Dedifferentiated amniotic fluid mesenchymal stem cell (primary cell): Measurements from ENCODE around the gene ANP32B.
"Not testable (repeated sequence)": the region's sequence is repeated elsewhere in the genome, so short reads cannot be mapped to it uniquely, and the experiment has no call there.

Experiments
- DNase-seq: peaks from one replicate; pipeline ENCODE4 v3.0.0-alpha.2; 2016; ENCODE audit errors: extremely low spot score

The ANP32B gene

DNA sequence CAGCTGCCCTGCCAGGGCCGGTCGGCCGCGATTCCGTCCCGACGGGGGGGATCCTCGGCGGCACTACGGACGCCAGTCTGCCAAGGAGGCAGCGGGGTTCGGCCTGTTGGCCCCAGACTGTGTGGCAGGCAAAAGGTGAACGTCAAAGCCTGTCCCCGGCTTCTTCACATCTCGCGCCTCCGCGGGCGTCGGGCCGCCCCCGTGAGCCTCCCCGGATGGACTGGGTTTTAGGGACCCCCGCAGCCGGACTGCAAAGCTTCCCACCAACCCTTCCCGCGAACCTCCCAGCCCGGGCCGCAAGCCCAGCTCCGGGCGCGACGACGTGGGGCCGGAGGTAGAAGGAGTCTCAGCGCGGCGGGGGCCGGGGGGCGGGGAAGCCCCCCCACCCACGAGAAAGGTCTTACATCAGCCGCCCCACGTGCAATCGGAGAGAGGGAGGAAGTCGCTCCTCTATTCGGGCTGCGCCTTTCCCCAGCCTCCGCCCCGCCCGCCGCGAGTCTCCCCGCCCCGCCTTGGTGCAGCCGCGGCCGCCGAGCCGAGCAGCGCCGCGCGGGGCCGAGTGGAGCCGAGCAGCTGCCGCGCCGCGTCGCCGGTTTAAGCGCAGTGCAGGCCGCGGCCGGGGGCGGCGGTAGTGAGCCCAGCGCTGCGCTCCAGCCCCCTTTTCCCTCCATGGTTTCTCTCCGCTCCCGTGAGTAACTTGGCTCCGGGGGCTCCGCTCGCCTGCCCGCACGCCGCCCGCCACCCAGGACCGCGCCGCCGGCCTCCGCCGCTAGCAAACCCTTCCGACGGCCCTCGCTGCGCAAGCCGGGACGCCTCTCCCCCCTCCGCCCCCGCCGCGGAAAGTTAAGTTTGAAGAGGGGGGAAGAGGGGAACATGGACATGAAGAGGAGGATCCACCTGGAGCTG lies at the start of gene ANP32B:
Gene ANP32B, plus strand, starts transcription at position 659 of the 906 bp plus-strand sequence. Its CDS starts 215 bp downstream, at position 874.
- DNase-seq: peak; percentile 90

DNA sequence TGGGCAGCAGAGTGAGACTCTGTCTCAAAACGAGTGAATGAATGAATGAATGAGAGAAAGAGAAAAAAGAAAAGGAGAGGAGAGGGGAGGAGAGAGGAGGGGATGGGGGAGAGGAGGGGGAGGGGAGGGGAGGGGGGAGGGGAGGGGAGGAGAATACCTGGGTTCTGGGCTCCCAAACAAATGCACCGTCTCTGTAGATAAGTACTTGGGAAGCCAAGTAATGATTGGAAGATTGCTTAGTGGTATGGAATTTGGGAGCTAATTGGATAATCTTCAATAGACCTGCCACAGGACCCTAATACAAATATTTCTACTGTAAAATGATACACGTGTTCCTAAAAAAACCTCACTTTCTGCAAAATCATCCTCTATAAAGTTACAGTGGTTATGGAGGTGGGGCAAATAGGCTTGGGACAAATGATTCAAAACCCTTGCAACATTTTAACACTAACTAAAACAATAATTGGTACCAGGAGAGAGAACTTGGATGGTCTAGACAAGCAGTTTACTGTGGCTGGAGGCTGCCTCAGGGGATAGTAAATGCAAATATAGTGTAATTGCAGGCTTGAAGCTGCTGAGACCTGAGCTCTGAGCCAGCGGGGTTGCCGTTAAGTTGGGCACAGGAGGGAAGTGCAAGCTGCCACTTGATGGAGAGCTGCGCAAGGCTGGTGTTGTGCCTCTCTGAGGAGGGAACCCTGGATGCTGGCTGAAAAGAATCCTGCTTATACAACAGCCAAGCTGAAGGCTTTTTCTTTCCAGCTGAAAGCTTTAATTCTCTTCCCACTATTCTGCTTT lies 48.6 kb upstream of the ANP32B start:
- no peak for DNase-seq

- no peak for DNase-seq
Measured at GRCh38 chr9:97935276-97935675, 47.9 kb upstream of the ANP32B start.

- DNase-seq: no peak
Measured at GRCh38 chr9:97936998-97937397, 46.1 kb upstream of the ANP32B start.

- no peak for DNase-seq
Measured at GRCh38 chr9:97938081-97938644, 45.0 kb upstream of the ANP32B start, which contains the start of gene HEMGN. Gene HEMGN, minus strand, starts transcription at chr9:97938172. Its CDS starts 36 bp downstream, at chr9:97938136.

- DNase-seq: no peak
Measured at GRCh38 chr9:97940233-97940632, 42.9 kb upstream of the ANP32B start.

- no peak for DNase-seq
Measured at GRCh38 chr9:97940741-97941140, 42.4 kb upstream of the ANP32B start.

DNA sequence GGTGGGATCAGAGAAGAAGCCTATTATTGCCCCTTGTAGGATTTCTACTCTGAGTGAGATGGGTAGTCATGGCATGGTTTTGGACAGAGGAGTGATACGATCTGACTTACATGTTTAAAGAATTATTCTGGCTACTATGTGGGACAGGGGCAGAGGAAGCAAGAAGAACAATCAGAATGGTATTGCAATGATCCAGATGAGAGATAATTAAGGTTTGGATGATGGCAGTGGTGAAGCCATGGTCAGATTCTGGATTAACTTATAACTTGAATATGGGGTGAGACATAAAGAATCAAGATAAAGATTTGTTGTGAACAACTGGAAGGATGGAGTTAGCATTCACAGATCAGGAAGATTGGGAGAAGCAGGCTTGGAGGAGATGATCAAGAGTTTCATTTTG lies 41.8 kb upstream of the ANP32B start:
- no peak for DNase-seq

DNA sequence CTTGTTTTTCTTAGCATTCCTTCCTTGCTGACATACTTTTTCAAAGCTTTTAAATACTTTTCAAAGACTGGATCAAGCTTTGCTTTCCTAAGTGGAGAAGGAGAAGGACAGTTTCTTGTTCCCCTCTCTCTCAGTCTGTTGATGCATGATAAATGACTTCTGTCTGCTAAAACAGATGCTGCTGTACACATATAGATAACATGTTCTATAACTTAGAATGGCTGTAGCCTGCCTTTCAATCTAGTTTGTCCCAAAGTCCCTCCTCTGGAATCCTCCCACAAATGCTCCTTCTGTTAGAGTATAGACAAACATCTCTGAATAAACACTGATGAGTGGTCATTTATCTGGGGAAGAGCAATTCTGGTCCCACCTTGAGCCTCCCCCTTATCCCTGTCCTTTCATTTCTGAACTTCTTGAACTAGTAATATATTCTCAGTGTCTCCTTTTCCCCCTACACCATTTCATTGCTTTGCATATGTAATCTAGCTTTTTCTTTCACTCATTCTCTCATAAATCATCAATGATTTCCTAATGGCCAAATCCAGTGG lies 39.8 kb upstream of the ANP32B start:
- DNase-seq: no peak

- no peak for DNase-seq
Measured at GRCh38 chr9:97944612-97945011, 38.5 kb upstream of the ANP32B start.

DNA sequence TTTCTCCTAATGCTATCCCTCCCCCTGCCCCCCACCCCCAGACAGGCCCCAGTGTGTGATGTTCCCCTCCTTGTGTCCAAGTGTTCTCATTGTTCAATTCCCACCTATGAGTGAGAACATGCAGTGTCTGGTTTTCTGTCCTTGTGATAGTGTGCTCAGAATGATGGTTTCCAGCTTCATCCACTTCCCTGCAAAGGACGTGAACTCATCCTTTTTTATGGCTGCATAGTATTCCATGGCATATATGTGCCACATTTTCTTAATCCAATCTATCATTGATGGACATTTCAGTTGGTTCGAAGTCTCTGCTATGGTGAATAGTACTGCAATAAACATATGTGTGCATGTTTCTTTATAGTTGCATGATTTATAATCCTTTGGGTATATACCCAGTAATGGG lies 37.7 kb upstream of the ANP32B start:
- DNase-seq: not testable (repeated sequence)

- DNase-seq: not testable (repeated sequence)
Measured at GRCh38 chr9:97947094-97947493, 36.0 kb upstream of the ANP32B start.

DNA sequence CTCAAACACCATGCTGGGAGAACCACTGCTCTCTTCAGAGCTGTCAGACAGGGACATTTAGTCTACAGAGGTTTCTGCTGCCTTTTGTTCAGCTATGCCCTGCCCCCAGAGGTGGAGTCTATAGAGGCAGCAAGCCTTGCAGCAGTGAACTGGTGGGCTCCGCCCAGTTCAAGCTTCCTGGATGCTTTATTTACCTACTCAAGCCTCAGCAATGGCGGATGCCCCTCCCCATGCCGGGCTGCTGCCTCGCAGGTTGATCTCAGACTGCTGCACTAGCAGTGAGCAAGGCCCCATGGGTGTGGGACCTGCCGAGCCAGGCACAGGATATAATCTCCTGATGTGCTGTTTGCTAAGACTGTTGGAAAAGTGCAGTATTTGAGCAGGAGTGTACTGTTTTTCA lies 32.3 kb upstream of the ANP32B start:
- DNase-seq: not testable (repeated sequence)

- no peak for DNase-seq
Measured at GRCh38 chr9:97954550-97954989, 28.6 kb upstream of the ANP32B start.

DNA sequence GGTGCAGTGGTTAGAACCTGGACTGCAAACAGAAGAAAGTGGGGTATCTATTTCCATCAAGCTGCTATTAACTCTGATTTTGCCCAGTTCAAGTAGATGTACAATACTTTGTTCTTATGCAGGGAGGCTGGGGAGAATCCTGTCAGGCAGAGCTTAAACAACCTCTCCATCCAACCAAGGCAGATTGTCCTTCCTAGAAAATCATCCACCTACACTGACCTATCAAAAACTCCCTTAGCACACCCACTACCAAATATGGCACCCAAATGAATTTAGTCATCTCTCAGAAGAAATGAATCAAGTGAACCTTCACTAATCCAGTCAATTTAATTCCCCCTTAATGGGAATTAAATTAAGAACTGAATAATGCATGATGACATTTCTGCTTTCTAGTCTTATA lies 26.8 kb upstream of the ANP32B start:
- no peak for DNase-seq

DNA sequence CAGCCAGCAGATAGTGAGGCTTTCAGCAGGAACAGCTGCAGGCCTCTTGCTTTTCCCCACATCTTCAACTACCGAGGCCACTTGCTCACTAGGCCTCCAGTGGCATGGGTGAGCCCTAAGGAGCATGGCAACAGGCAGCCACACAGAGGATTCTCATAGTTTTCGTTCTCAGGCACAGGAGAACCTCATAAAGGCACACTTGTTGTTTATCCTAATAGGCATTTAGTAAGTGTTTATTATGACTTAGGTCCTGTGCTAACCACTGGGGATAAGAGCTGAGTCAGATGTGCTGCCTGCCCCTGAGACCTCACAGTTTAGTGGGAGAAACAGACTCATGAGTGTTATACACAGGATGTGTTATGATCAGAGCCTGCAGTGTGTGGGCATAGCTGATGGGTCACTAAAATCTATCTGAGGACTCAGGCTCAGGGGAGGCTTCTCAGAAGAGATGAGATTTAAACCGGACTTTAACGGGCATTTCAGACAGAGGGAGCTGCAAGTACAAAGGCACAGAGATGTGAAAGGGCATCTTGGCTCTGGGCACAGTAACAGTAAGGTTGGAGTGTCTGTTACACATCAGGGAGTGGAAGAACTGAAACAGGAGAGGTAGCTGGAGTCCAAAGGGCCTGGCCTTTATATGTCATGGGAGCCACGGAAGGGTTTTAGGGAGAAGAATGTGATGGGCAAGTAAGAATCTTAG lies 24.2 kb upstream of the ANP32B start:
- DNase-seq: no peak

GRCh38 chr9:97959585-97959984 lies 23.6 kb upstream of the ANP32B start:
- no peak for DNase-seq

DNA sequence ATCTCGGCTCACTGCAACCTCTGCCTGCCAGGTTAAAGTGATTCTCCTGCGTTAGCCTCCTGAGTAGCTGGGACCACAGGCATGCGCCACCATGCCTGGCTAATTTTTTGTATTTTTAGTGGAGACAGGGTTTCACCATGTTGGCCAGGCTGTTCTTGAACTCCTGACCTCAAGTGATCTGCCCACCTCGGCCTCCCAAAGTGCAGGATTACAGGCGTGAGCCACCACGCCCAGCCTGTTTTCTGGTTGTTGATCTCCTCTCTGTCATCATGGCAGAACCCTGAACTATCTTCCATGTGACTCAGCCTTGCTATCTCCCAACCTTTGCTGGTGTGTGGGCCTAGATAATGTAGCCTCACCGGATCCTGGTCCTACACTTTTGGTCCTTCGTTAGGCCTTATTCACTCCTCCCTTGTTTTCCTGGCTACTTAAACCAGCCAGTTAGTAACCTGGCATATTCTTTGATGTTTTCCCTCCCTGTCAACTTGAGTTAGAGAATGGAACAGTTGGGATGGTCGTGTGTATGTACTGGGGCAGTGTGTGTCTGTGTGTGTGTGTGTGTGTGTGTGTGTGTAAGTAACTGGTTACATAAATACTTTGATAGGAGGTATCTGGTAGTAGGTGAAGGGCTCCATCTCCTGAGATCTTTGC lies 22.3 kb upstream of the ANP32B start:
- not testable (repeated sequence) for DNase-seq

DNA sequence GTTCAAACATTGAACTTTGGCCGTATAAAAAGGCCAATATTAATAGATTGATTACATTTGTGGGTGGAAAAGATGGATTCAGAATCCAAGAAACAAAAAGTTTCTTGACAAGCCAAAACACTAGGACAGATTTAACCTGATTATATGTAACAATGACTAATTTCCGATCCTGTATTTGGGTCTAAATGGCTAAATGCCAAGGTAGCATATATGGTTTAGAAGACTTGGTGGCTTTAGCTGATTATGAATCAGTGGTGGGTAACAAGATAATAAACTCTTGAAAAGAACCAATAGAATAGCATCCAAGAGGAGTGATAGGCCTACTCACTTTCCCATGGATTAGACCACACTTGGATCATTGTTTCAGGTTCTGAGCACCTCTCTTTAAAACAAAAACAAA lies 21.8 kb upstream of the ANP32B start:
- no peak for DNase-seq

GRCh38 chr9:97962136-97962535 lies 21.0 kb upstream of the ANP32B start:
- DNase-seq: no peak

- no peak for DNase-seq
Measured at GRCh38 chr9:97962575-97962974, 20.6 kb upstream of the ANP32B start.
